ENCODE measurements around the gene ATP11A.

DNA sequence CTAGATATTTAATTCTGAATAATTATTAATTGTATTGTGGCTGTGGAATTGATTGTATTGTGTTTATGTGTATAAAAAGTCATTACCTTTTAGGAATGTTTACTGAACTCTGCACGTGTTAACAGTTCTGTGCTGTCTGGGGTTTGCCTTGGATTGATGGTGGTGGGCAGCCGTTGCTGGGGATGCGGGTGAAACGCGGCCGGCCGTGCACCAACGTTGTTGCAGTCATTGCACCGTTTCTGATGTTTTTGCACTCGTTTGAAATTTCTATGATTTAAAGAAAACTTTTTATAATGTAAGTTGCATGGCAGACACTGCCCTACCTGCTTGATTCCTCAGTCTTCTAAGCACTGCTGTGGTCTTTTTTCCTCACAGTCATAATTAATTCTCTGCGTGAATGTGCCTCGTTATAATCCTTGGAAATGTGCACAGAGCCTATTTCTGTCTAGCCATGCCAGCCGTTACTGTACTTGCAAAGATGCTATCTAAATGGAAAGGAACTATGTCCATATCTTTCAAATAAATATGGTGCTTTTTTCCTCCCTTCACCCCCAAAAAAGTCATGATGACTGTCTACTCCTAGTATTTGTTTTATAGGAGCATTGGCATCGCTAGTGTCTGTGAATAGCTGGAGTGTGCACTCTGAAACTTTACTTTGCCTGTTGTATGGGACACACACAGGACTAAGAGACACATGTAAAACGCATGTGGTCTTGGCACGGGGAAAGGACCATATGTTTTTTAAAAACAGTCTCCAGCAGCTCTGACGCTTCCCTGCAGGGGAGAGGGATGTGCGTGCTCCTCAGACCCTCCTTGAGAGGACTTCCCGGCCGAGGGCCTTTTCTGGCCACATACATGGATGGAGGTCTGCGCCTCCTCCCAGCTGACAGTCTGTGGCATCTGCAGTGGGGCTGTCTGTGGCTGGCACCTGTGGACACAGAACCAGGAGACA is 238.5 kb downstream of the ATP11A start:
- no peak for TF ChIP-seq SP1 (IDR thresholded peaks at IDR 0.05; ENCODE audit: low read depth)
- TF ChIP-seq, protein P1, sequence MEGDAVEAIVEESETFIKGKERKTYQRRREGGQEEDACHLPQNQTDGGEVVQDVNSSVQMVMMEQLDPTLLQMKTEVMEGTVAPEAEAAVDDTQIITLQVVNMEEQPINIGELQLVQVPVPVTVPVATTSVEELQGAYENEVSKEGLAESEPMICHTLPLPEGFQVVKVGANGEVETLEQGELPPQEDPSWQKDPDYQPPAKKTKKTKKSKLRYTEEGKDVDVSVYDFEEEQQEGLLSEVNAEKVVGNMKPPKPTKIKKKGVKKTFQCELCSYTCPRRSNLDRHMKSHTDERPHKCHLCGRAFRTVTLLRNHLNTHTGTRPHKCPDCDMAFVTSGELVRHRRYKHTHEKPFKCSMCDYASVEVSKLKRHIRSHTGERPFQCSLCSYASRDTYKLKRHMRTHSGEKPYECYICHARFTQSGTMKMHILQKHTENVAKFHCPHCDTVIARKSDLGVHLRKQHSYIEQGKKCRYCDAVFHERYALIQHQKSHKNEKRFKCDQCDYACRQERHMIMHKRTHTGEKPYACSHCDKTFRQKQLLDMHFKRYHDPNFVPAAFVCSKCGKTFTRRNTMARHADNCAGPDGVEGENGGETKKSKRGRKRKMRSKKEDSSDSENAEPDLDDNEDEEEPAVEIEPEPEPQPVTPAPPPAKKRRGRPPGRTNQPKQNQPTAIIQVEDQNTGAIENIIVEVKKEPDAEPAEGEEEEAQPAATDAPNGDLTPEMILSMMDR (IDR thresholded peaks at IDR 0.05 in 2 of 3, conservative IDR thresholded peaks at IDR 0.05 in 1 of 3; ENCODE audit: borderline replicate concordance in 1 of 3, insufficient read depth in 1 of 3, low read depth in 2 of 3, low read length in 2 of 3) = no peak
- TF ChIP-seq, protein P2, sequence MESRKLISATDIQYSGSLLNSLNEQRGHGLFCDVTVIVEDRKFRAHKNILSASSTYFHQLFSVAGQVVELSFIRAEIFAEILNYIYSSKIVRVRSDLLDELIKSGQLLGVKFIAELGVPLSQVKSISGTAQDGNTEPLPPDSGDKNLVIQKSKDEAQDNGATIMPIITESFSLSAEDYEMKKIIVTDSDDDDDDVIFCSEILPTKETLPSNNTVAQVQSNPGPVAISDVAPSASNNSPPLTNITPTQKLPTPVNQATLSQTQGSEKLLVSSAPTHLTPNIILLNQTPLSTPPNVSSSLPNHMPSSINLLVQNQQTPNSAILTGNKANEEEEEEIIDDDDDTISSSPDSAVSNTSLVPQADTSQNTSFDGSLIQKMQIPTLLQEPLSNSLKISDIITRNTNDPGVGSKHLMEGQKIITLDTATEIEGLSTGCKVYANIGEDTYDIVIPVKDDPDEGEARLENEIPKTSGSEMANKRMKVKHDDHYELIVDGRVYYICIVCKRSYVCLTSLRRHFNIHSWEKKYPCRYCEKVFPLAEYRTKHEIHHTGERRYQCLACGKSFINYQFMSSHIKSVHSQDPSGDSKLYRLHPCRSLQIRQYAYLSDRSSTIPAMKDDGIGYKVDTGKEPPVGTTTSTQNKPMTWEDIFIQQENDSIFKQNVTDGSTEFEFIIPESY (IDR thresholded peaks at IDR 0.05; ENCODE audit: extremely low read depth, insufficient replicate concordance, low read length) = no peak
- TF ChIP-seq POLR2A (IDR thresholded peaks at IDR 0.05; ENCODE audit: borderline replicate concordance, extremely low read depth, insufficient read depth, insufficient read length) = no peak
- TF ChIP-seq, protein P3, sequence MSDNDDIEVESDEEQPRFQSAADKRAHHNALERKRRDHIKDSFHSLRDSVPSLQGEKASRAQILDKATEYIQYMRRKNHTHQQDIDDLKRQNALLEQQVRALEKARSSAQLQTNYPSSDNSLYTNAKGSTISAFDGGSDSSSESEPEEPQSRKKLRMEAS (IDR thresholded peaks at IDR 0.05) = no peak
- no peak for TF ChIP-seq YY1 (IDR thresholded peaks at IDR 0.05; ENCODE audit: extremely low read depth, insufficient replicate concordance, low read depth, low read length)
- TF ChIP-seq RAD21 (IDR thresholded peaks at IDR 0.05; ENCODE audit: low read depth) = no peak
- TF ChIP-seq, protein P4, sequence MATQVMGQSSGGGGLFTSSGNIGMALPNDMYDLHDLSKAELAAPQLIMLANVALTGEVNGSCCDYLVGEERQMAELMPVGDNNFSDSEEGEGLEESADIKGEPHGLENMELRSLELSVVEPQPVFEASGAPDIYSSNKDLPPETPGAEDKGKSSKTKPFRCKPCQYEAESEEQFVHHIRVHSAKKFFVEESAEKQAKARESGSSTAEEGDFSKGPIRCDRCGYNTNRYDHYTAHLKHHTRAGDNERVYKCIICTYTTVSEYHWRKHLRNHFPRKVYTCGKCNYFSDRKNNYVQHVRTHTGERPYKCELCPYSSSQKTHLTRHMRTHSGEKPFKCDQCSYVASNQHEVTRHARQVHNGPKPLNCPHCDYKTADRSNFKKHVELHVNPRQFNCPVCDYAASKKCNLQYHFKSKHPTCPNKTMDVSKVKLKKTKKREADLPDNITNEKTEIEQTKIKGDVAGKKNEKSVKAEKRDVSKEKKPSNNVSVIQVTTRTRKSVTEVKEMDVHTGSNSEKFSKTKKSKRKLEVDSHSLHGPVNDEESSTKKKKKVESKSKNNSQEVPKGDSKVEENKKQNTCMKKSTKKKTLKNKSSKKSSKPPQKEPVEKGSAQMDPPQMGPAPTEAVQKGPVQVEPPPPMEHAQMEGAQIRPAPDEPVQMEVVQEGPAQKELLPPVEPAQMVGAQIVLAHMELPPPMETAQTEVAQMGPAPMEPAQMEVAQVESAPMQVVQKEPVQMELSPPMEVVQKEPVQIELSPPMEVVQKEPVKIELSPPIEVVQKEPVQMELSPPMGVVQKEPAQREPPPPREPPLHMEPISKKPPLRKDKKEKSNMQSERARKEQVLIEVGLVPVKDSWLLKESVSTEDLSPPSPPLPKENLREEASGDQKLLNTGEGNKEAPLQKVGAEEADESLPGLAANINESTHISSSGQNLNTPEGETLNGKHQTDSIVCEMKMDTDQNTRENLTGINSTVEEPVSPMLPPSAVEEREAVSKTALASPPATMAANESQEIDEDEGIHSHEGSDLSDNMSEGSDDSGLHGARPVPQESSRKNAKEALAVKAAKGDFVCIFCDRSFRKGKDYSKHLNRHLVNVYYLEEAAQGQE (IDR thresholded peaks at IDR 0.05; ENCODE audit: low read depth) = no peak
- TF ChIP-seq FOSL1 (IDR thresholded peaks at IDR 0.05; ENCODE audit: low read depth) = no peak

All from HCT116 (cell line).